Measurements from ENCODE around the gene CLDN8.

Gene CLDN8

GRCh38 chr21:30200000-30200399, 15.9 kb downstream of the CLDN8 start:
- Histone ChIP-seq H3K9ac (ENCODE audit: low read length) (no peak overlapping the region), H3K27me3 (ENCODE audit: control insufficient read depth in 1 of 2, insufficient read depth in 2 of 2, low read length in 2 of 2) (no peaks in the 10 kb centered on the region), H3K4me1 (ENCODE audit: insufficient read depth, low read length) (no peaks in the 10 kb centered on the region), H3K9me3 (ENCODE audit: low read length) (no peaks in the 10 kb centered on the region), H3K36me3 (ENCODE audit: insufficient read depth, low read length) (no peaks in the 10 kb centered on the region), H3K4me3 (ENCODE audit: low read depth in 1 of 2, low read length in 2 of 2) (no peak overlapping the region), H3K27ac (ENCODE audit: low read depth, low read length) (no peak overlapping the region)

- H3K9ac ChIP-seq (ENCODE audit: low read length): no peak overlapping the region
- no peaks in the 10 kb centered on the region for H3K36me3 ChIP-seq (ENCODE audit: insufficient read depth, low read length)
- H3K27me3 ChIP-seq (ENCODE audit: control insufficient read depth in 1 of 2, insufficient read depth in 2 of 2, low read length in 2 of 2): no peaks in the 10 kb centered on the region
- no peaks in the 10 kb centered on the region for H3K4me1 ChIP-seq (ENCODE audit: insufficient read depth, low read length)
- no peak overlapping the region for H3K27ac ChIP-seq (ENCODE audit: low read depth, low read length)
- H3K4me3 ChIP-seq (ENCODE audit: low read depth in 1 of 2, low read length in 2 of 2): no peak overlapping the region
- no peaks in the 10 kb centered on the region for H3K9me3 ChIP-seq (ENCODE audit: low read length)
These were observed 21.1 kb downstream of the CLDN8 start for GRCh38 chr21:30194701-30195299.

- Histone ChIP-seq H3K4me3 (ENCODE audit: low read depth in 1 of 2, low read length in 2 of 2) (no peak overlapping the region), H3K9me3 (ENCODE audit: low read length) (no peaks in the 10 kb centered on the region), H3K36me3 (ENCODE audit: insufficient read depth, low read length) (no peaks in the 10 kb centered on the region), H3K9ac (ENCODE audit: low read length) (no peak overlapping the region), H3K27ac (ENCODE audit: low read depth, low read length) (no peak overlapping the region), H3K4me1 (ENCODE audit: insufficient read depth, low read length) (no peaks in the 10 kb centered on the region), H3K27me3 (ENCODE audit: control insufficient read depth in 1 of 2, insufficient read depth in 2 of 2, low read length in 2 of 2) (no peaks in the 10 kb centered on the region)
These were observed 22.7 kb downstream of the CLDN8 start for GRCh38 chr21:30193201-30193600.

DNA sequence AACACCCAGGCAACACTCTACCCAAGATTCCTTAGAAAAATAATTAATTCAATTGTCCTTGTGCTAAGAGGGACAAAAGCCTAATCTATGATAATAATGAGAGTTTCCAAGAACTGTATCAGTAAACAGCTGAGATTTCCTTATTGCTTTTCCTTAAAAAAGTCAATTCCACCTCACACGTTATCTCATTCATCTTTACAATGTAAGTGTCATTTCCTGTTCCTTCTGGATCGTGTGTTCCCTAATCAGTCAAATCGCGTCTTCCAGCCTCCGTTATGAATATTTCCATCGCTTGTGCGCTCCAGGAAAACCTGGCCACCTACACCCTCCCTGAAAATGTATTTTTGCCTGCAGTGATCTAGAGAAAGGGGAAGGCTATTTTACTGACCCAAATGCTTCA, 25.3 kb downstream of the CLDN8 start:
- Histone ChIP-seq H3K9ac (ENCODE audit: low read length) (no peak overlapping the region), H3K4me3 (ENCODE audit: low read depth in 1 of 2, low read length in 2 of 2) (no peak overlapping the region), H3K36me3 (ENCODE audit: insufficient read depth, low read length) (no peaks in the 10 kb centered on the region), H3K9me3 (ENCODE audit: low read length) (no peaks in the 10 kb centered on the region), H3K4me1 (ENCODE audit: insufficient read depth, low read length) (no peaks in the 10 kb centered on the region), H3K27ac (ENCODE audit: low read depth, low read length) (no peak overlapping the region), H3K27me3 (ENCODE audit: control insufficient read depth in 1 of 2, insufficient read depth in 2 of 2, low read length in 2 of 2) (no peaks in the 10 kb centered on the region)

DNA sequence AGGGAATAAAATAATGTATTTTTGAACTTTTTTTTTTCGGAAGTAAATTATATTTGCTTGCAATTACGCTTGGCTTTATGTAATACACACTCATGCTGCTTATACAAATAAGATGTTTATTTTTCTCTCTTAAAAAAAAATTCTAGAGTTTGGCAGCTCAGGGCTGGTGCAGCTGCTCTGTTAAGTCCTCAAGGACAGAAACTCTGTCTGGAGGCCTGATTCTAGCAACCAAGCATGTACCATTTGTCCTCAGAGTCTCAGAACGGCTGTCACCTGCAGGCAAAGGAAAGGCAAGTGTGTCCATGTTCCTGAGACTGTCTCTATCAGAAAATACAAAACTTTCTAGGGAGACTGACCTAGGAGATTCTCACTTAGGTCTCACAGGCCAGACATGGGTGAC, 26.1 kb downstream of the CLDN8 start:
- Histone ChIP-seq H3K4me1 (ENCODE audit: insufficient read depth, low read length) (no peaks in the 10 kb centered on the region), H3K9ac (ENCODE audit: low read length) (no peak overlapping the region), H3K9me3 (ENCODE audit: low read length) (no peaks in the 10 kb centered on the region), H3K27me3 (ENCODE audit: control insufficient read depth in 1 of 2, insufficient read depth in 2 of 2, low read length in 2 of 2) (no peaks in the 10 kb centered on the region), H3K4me3 (ENCODE audit: low read depth in 1 of 2, low read length in 2 of 2) (no peak overlapping the region), H3K36me3 (ENCODE audit: insufficient read depth, low read length) (no peaks in the 10 kb centered on the region), H3K27ac (ENCODE audit: low read depth, low read length) (no peak overlapping the region)

GRCh38 chr21:30186242-30186641, 29.7 kb downstream of the CLDN8 start:
- Histone ChIP-seq H3K27me3 (ENCODE audit: control insufficient read depth in 1 of 2, insufficient read depth in 2 of 2, low read length in 2 of 2) (no peaks in the 10 kb centered on the region), H3K36me3 (ENCODE audit: insufficient read depth, low read length) (no peaks in the 10 kb centered on the region), H3K9me3 (ENCODE audit: low read length) (no peaks in the 10 kb centered on the region), H3K4me1 (ENCODE audit: insufficient read depth, low read length) (no peaks in the 10 kb centered on the region), H3K4me3 (ENCODE audit: low read depth in 1 of 2, low read length in 2 of 2) (no peak overlapping the region), H3K27ac (ENCODE audit: low read depth, low read length) (no peak overlapping the region), H3K9ac (ENCODE audit: low read length) (no peak overlapping the region)

DNA sequence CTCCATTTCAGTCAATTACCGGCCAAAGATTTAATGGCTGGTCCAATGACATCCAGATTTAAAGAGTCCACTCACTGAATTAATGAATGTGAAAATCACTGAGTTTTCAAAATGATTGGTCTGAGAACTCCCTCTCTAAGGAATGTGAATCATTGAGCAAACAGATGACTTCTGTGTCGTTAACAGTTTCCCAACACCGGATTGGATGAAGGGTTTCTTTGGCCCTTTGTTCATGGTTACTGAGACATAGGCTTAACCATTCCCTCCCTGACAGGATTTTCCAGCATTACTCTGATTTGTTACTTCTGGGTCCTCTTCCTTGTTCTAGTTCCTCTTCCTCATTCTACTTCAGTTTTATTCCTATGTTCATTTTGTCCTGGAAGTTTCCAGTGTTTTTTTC, 47.8 kb downstream of the CLDN8 start:
- Histone ChIP-seq H3K27ac (ENCODE audit: low read depth, low read length) (no peak overlapping the region), H3K9me3 (ENCODE audit: low read length) (no peaks in the 10 kb centered on the region), H3K4me1 (ENCODE audit: insufficient read depth, low read length) (no peaks in the 10 kb centered on the region), H3K27me3 (ENCODE audit: control insufficient read depth in 1 of 2, insufficient read depth in 2 of 2, low read length in 2 of 2) (no peaks in the 10 kb centered on the region), H3K36me3 (ENCODE audit: insufficient read depth, low read length) (no peaks in the 10 kb centered on the region), H3K4me3 (ENCODE audit: low read depth in 1 of 2, low read length in 2 of 2) (no peak overlapping the region), H3K9ac (ENCODE audit: low read length) (no peak overlapping the region)

- no peak within 1 kb of the TSS for H3K4me3 ChIP-seq (ENCODE audit: low read depth in 1 of 2, low read length in 2 of 2)
- H3K9me3 ChIP-seq (ENCODE audit: low read length): no peaks in the 10 kb centered on the region
- no peak within 1 kb of the TSS for H3K9ac ChIP-seq (ENCODE audit: low read length)
- H3K27ac ChIP-seq (ENCODE audit: low read depth, low read length): no peak within 1 kb of the TSS
- H3K36me3 ChIP-seq (ENCODE audit: insufficient read depth, low read length): no peaks in the 10 kb centered on the region
- H3K4me1 ChIP-seq (ENCODE audit: insufficient read depth, low read length): no peaks in the 10 kb centered on the region
- H3K27me3 ChIP-seq (ENCODE audit: control insufficient read depth in 1 of 2, insufficient read depth in 2 of 2, low read length in 2 of 2): no peaks in the 10 kb centered on the region
These were observed 49.2 kb downstream of the CLDN8 start, which contains the start of gene CLDN17 for GRCh38 chr21:30166705-30167104. TSS of gene CLDN17 (minus strand) at chr21:30166805. CDS start at chr21:30166617, 188 bp downstream.

DNA sequence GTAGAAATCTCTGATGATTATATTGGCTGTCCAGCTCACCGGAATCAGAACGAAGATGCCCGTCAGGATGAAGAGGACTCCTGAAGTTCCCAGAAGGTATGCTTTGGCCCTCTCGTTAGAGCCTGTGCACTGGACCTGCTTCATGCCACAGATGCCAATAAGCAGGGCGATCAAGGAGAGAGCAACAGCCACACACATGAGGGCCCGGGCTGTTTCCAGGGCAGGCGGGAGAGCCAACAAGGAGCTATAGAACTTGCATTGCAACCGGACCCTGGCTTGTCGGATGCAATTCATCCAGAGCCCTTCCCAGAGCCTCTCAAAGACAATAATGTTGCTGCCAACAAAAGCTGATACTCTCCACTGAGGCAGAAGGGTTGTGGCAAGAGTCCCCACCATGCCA, 49.7 kb downstream of the CLDN8 start:
- Histone ChIP-seq H3K27ac (ENCODE audit: low read depth, low read length) (no peak overlapping the region), H3K36me3 (ENCODE audit: insufficient read depth, low read length) (no peaks in the 10 kb centered on the region), H3K4me1 (ENCODE audit: insufficient read depth, low read length) (no peaks in the 10 kb centered on the region), H3K9ac (ENCODE audit: low read length) (no peak overlapping the region), H3K27me3 (ENCODE audit: control insufficient read depth in 1 of 2, insufficient read depth in 2 of 2, low read length in 2 of 2) (no peaks in the 10 kb centered on the region), H3K4me3 (ENCODE audit: low read depth in 1 of 2, low read length in 2 of 2) (no peak overlapping the region), H3K9me3 (ENCODE audit: low read length) (no peaks in the 10 kb centered on the region)

DNA sequence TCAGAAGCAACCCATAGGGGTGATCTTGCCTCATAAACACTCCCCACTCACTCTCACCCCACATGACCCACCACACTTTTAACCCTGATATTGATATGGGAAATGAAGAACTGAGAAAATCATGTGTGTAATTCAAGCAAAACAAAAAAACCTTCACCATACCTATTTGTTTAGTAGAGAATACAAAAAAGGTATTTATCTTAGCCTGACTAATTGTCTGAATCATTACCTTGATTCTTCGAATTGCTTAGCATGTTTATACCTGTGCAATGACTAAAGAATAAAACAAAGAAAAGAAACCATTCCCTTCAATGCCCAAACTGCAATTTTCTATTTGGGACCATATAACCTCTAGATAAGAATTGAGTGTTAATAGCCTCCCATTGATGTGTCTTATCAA, 51.1 kb downstream of the CLDN8 start:
- Histone ChIP-seq H3K9me3 (ENCODE audit: low read length) (no peaks in the 10 kb centered on the region), H3K4me3 (ENCODE audit: low read depth in 1 of 2, low read length in 2 of 2) (no peak overlapping the region), H3K36me3 (ENCODE audit: insufficient read depth, low read length) (no peaks in the 10 kb centered on the region), H3K27me3 (ENCODE audit: control insufficient read depth in 1 of 2, insufficient read depth in 2 of 2, low read length in 2 of 2) (no peaks in the 10 kb centered on the region), H3K4me1 (ENCODE audit: insufficient read depth, low read length) (no peaks in the 10 kb centered on the region), H3K27ac (ENCODE audit: low read depth, low read length) (no peak overlapping the region), H3K9ac (ENCODE audit: low read length) (no peak overlapping the region)
